Immature natural killer cell (primary cell): Measurements from ENCODE around the gene DNAAF8. TPM values are rescaled to one million over a fixed set of nuclear protein-coding genes. Genes with fewer than 3 reads are reported as not detected.

ENCODE experiments used
- DNase-seq, 3 donors: peaks; one replicate each; pipeline ENCODE4 v3.0.0; 2022; ENCODE audit warnings: mixed read lengths in 1 of 3
- H3K27ac Mint-ChIP-seq, 6 donors: one replicate each; pipeline ENCODE4 v1.8.0; 2020; ENCODE audit warnings: mixed read lengths in 6 of 6, mild to moderate bottlenecking in 5 of 6, inconsistent platforms in 4 of 6, moderate library complexity in 3 of 6
- H3K27me3 Mint-ChIP-seq, 3 donors: one replicate each; pipeline ENCODE4 v1.8.0; 2020 to 2021; ENCODE audit warnings: low read depth in 3 of 3, mild to moderate bottlenecking in 3 of 3, mixed read lengths in 3 of 3, moderate library complexity in 3 of 3, inconsistent platforms in 1 of 3
- H3K36me3 Mint-ChIP-seq, 3 donors: one replicate each; pipeline ENCODE4 v1.8.0; 2020; ENCODE audit warnings: mixed read lengths in 3 of 3, inconsistent platforms in 2 of 3, mild to moderate bottlenecking in 2 of 3
- H3K4me1 Mint-ChIP-seq, 2 donors: one replicate each; pipeline ENCODE4 v1.8.0; 2020; ENCODE audit warnings: inconsistent platforms in 2 of 2, mild to moderate bottlenecking in 2 of 2, mixed read lengths in 2 of 2, moderate library complexity in 1 of 2
- H3K4me3 Mint-ChIP-seq, 5 donors: one replicate each; pipeline ENCODE4 v1.8.0; 2020; ENCODE audit warnings: mild to moderate bottlenecking in 5 of 5, mixed read lengths in 5 of 5, inconsistent platforms in 3 of 5, moderate library complexity in 3 of 5
- H3K9me3 Mint-ChIP-seq, 6 donors: one replicate each; pipeline ENCODE4 v1.8.0; 2020; ENCODE audit warnings: mild to moderate bottlenecking in 6 of 6, mixed read lengths in 6 of 6, inconsistent platforms in 4 of 6, moderate library complexity in 3 of 6
- polyA plus RNA-seq, 3 donors: library from polyadenylated mRNA; unstranded; fragments of 300-500 nt; fragmentation: Illumina TruSeq; gene quantifications; one replicate each; pipeline ENCODE4 v1.2.3, GENCODE V29; 2021

Gene DNAAF8
- polyA plus RNA-seq, 3 donors from 2014 or later: 0.15 to 0.22 TPM; not detected in 1

DNA sequence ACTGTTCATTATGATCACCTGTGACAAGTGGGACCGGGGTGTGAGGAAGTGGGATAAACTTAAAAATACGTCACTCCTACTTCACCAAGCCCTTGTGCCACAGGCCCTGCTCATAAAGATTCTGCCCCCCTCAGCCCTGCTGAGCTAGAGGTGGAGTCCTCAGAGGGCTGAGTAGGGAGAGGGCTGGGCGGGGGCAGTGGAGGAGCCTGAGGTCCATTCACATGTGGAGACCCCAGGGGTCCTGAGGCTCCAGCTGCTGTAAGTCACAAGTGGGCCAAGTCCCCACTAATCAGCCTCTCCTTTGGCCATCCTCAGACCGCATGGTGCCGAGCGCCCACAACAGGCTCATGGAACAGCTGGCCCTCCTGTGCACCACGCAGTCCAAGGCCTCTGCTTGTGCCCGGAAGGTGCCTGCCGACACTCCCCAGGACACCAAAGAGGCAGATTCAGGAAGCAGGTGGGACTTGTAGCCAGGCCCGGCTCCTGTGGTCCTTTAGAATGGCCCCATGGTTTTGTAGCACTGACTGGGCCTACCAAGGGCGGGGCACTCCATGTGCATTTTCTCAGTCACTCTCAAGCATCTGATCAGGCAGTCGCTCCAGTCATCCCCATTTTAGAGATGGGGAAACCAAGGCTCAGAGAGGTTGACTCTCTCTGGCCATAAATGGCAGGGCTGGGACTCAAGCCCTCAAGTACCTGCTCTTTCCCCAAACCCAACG is 10.4 kb downstream of the DNAAF8 start:
- H3K27me3 Mint-ChIP-seq: peaks cover 0 to 4% (median 0%) of the 10 kb centered on the region in 3 donors
- no peak overlapping the region for H3K27ac Mint-ChIP-seq
- DNase-seq: no peak
- H3K9me3 Mint-ChIP-seq: no peaks in the 10 kb centered on the region
- peaks cover 9 to 11% of the 10 kb centered on the region in 2 donors for H3K4me1 Mint-ChIP-seq
- H3K4me3 Mint-ChIP-seq: no peak overlapping the region
- no peaks in the 10 kb centered on the region for H3K36me3 Mint-ChIP-seq

DNA sequence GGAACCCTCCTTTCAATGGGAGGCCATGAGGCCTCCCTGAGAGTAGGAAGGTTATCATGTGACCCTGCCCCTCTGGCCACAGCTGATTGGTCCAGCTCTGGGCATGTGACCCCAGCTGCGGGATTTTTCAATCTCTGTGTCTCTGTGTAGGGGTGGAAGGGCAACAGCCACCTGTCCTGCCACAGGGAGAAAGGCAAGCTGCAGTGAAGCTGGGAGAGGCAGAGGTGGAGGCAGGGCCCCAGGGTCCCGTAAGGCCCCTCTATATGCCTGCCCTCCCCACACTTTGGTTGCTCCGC is 10.9 kb downstream of the DNAAF8 start:
- H3K4me3 Mint-ChIP-seq: no peak overlapping the region
- H3K27ac Mint-ChIP-seq: no peak overlapping the region
- no peak for DNase-seq
- no peaks in the 10 kb centered on the region for H3K36me3 Mint-ChIP-seq
- H3K27me3 Mint-ChIP-seq: peaks cover 0 to 4% (median 0%) of the 10 kb centered on the region in 3 donors
- peaks cover 9 to 11% of the 10 kb centered on the region in 2 donors for H3K4me1 Mint-ChIP-seq
- H3K9me3 Mint-ChIP-seq: no peaks in the 10 kb centered on the region

DNA sequence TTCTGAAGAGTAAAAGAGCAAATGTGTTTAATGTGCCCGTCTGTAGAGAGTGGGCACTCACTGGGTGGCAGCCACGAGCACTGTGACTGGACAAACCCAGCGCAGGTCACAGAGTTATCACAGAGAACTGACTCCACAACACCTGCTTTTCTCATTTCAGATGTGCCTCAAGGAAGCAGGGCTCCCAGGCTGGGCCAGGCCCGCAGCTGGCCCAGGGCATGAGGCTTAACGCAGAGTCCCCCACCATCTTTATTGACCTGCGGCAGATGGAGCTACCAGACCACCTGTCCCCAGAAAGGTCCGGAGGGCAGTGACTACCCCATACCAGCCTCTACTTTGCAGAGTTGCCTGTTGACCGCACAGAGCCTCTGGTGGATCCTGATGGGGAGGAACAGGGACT is 11.9 kb downstream of the DNAAF8 start:
- Mint-ChIP-seq H3K27ac (peak overlapping the region in 1 of 6 donors; percentile 7), H3K36me3 (peaks cover 0 to 3% (median 0%) of the 10 kb centered on the region in 3 donors), H3K9me3 (no peaks in the 10 kb centered on the region), H3K4me1 (peaks cover 9 to 11% of the 10 kb centered on the region in 2 donors), H3K4me3 (no peak overlapping the region), H3K27me3 (peaks cover 0 to 4% (median 1%) of the 10 kb centered on the region in 3 donors)
- no peak for DNase-seq

GRCh38 chr16:4746991-4747574 is 12.7 kb downstream of the DNAAF8 start:
- DNase-seq: no peak
- Mint-ChIP-seq H3K27me3 (peaks cover 0 to 4% (median 1%) of the 10 kb centered on the region in 3 donors), H3K27ac (no peak overlapping the region), H3K36me3 (peaks cover 0 to 3% (median 3%) of the 10 kb centered on the region in 3 donors), H3K4me1 (peaks cover 9 to 11% of the 10 kb centered on the region in 2 donors), H3K4me3 (no peak overlapping the region), H3K9me3 (no peaks in the 10 kb centered on the region)

GRCh38 chr16:4747906-4748681 is 13.8 kb downstream of the DNAAF8 start:
- Mint-ChIP-seq H3K4me1 (peaks cover 9 to 11% of the 10 kb centered on the region in 2 donors), H3K9me3 (no peaks in the 10 kb centered on the region), H3K27ac (peak overlapping the region; percentile 23 to 72 (median 59)), H3K27me3 (peaks cover 0 to 4% (median 1%) of the 10 kb centered on the region in 3 donors), H3K4me3 (peak overlapping the region in 2 of 5 donors; percentile 27 to 47), H3K36me3 (peaks cover under 1 to 4% (median 3%) of the 10 kb centered on the region in 3 donors)
- no peak for DNase-seq

DNA sequence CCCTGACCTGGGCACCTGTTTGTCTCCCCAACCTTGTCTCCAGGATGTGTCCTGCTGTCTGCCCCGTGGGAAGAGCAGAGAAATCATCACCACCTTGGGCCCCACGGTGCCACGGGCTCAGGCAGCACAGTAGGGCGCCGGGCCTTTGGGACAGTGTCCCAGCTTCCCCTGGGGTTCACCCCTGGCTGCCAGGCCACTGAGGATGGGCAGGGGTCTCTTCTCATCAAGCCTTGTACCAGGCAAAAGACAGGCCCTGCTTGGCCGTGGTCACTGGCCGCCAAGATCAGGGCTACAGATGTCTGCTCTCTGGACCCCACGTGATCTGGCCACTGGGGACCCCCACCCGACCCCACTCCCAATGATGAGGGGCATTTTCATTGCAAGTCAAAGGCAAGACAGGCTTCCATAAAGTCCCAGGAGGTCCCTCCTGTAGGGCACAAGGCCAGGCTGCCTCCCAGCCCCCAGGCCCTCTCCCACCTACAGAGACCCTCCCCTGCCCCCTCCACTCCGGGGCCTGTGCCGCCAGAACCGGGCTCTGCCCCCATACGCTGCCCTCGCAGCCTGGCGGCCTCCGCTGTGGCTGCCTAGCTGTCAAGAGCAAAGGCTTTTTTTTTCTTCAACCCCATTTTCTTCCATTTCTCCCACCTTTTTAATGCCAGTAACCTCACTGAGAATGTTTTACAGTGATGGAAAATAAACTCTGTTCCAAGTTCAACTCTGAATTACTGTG is 14.5 kb downstream of the DNAAF8 start:
- Mint-ChIP-seq H3K4me3 (no peak overlapping the region), H3K27me3 (peaks cover 0 to 2% (median 1%) of the 10 kb centered on the region in 3 donors)

GRCh38 chr16:4749700-4750257 is 15.4 kb downstream of the DNAAF8 start:
- Mint-ChIP-seq H3K4me3 (no peak overlapping the region), H3K36me3 (peaks cover 3 to 9% (median 6%) of the 10 kb centered on the region in 3 donors), H3K9me3 (no peaks in the 10 kb centered on the region), H3K27ac (no peak overlapping the region), H3K27me3 (peaks cover 0 to 2% (median 1%) of the 10 kb centered on the region in 3 donors), H3K4me1 (peaks cover 9 to 11% of the 10 kb centered on the region in 2 donors)
- no peak for DNase-seq

More for the DNA sequence above, 14.5 kb downstream of the DNAAF8 start:
- H3K27ac Mint-ChIP-seq: peak overlapping the region in 1 of 6 donors; percentile 70
- H3K9me3 Mint-ChIP-seq: no peaks in the 10 kb centered on the region
- peaks cover 3 to 6% (median 4%) of the 10 kb centered on the region in 3 donors for H3K36me3 Mint-ChIP-seq
- no peak for DNase-seq
- peaks cover 9 to 11% of the 10 kb centered on the region in 2 donors for H3K4me1 Mint-ChIP-seq

- H3K4me1 Mint-ChIP-seq: peaks cover 9 to 14% of the 10 kb centered on the region in 2 donors
- peaks cover 0 to 1% (median 0%) of the 10 kb centered on the region in 3 donors for H3K27me3 Mint-ChIP-seq
- no peak for DNase-seq
- H3K4me3 Mint-ChIP-seq: no peak overlapping the region
- H3K36me3 Mint-ChIP-seq: peaks cover 8 to 17% (median 14%) of the 10 kb centered on the region in 3 donors
- no peak overlapping the region for H3K27ac Mint-ChIP-seq
- peaks cover 0 to 2% (median 0%) of the 10 kb centered on the region in 6 donors for H3K9me3 Mint-ChIP-seq
Observed at GRCh38 chr16:4750896-4751295, 16.6 kb downstream of the DNAAF8 start.

GRCh38 chr16:4752351-4753100 is 18.2 kb downstream of the DNAAF8 start:
- no peak overlapping the region for H3K27ac Mint-ChIP-seq

DNA sequence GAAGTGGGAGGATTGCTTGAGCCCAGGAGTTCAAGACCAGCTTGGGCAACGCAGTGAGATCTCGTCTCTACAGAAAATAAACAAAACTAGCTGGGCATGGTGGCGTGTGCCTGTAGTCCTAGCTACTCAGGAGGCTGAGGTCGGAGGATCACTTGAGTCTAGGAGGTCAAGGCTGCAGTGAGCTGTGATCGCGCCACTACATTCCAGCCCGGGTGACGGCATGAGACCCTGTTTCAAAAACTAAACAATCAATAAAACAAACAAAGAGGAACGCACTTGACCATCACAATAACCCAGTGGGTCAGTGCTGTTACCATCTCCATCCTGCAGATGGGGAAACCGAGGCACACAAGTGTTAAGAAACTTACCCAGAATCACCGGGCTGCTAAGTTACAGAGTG is 18.9 kb downstream of the DNAAF8 start:
- H3K4me1 Mint-ChIP-seq: peaks cover under 1 to 7% of the 10 kb centered on the region in 2 donors
- no peak overlapping the region for H3K4me3 Mint-ChIP-seq
- H3K36me3 Mint-ChIP-seq: peaks cover 12 to 22% (median 19%) of the 10 kb centered on the region in 3 donors
- no peak overlapping the region for H3K27ac Mint-ChIP-seq
- H3K27me3 Mint-ChIP-seq: peaks cover 0 to 1% (median 0%) of the 10 kb centered on the region in 3 donors
- H3K9me3 Mint-ChIP-seq: peaks cover 0 to 2% (median 0%) of the 10 kb centered on the region in 6 donors
- DNase-seq: no peak

More at GRCh38 chr16:4752351-4753100, 18.2 kb downstream of the DNAAF8 start:
- peaks cover 8 to 14% of the 10 kb centered on the region in 2 donors for H3K4me1 Mint-ChIP-seq
- H3K36me3 Mint-ChIP-seq: peaks cover 12 to 22% (median 19%) of the 10 kb centered on the region in 3 donors
- DNase-seq: no peak
- no peak overlapping the region for H3K4me3 Mint-ChIP-seq
- H3K27me3 Mint-ChIP-seq: peaks cover 0 to 1% (median 0%) of the 10 kb centered on the region in 3 donors
- peaks cover 0 to 2% (median 0%) of the 10 kb centered on the region in 6 donors for H3K9me3 Mint-ChIP-seq

DNA sequence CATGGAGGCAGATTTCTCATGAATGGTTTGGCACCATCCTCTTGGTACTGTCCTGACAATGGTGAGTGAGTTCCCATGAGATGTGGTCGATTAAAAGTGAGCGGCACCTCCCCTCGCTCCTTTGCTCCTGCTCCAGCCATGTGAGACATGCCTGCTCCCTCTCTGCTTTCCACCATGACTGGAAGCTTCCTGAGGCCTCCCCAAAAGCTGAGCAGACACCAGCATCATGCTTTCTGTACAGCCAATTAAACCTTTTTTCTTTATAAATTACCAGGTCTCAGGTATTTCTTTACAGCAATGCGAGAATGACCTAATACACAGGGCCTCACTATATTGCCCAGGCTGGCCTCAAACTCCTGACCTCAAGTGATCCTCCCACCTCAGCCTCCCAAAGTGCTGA is 20.5 kb downstream of the DNAAF8 start:
- no peak overlapping the region for H3K4me3 Mint-ChIP-seq
- H3K36me3 Mint-ChIP-seq: peaks cover 12 to 33% (median 23%) of the 10 kb centered on the region in 3 donors
- DNase-seq: no peak
- H3K4me1 Mint-ChIP-seq: peaks cover 0 to 3% of the 10 kb centered on the region in 2 donors
- H3K9me3 Mint-ChIP-seq: peaks cover 0 to 2% (median 0%) of the 10 kb centered on the region in 6 donors
- peaks cover 0 to 1% (median 0%) of the 10 kb centered on the region in 3 donors for H3K27me3 Mint-ChIP-seq
- H3K27ac Mint-ChIP-seq: no peak overlapping the region

DNA sequence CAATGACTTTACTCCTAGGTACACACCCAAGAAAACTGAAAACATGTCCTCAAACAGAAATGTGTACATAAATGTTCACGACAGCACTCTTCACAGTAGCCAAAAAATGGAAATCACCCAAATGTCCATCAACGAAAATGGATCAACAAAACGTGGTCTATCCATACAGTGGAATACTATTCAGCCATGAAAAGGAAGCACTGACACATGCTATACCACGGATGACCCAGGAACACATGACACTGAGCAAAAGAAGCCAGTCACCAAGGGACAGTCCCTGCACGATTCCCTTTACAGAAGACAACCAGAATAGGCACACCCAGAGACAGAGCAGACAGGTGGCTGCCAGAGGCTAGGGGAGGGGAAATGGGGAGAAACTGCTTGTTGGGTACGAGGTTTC is 21.4 kb downstream of the DNAAF8 start:
- DNase-seq: no peak
- H3K27me3 Mint-ChIP-seq: no peaks in the 10 kb centered on the region
- peaks cover 12 to 35% (median 23%) of the 10 kb centered on the region in 3 donors for H3K36me3 Mint-ChIP-seq
- no peak overlapping the region for H3K27ac Mint-ChIP-seq
- H3K4me3 Mint-ChIP-seq: no peak overlapping the region
- H3K9me3 Mint-ChIP-seq: peaks cover 0 to 2% (median 0%) of the 10 kb centered on the region in 6 donors
- H3K4me1 Mint-ChIP-seq: peaks cover 0 to 3% of the 10 kb centered on the region in 2 donors
